Natural killer cell treated with Interleukin-12 subunit alpha and Interleukin-12 subunit beta and Interleukin-15 and Interleukin-18, amount 100 ng/mL, for 72 hours (primary cell): ENCODE measurements around the gene TNFSF12. TPM values are rescaled to one million over a fixed set of nuclear protein-coding genes. Genes with fewer than 3 reads are reported as not detected.
"Not testable (repeated sequence)": the region's sequence is repeated elsewhere in the genome, so short reads cannot be mapped to it uniquely, and the experiment has no call there.

Experiments
- ATAC-seq, 2 donors: fragments of 150-1000 bp; cut with Tn5 transposase in 1 of 2; sonication (Bioruptor Pico), chemical (Tn5 transposase) in 1 of 2; 2 replicates each; pipeline ENCODE4 v1.10.0; 2021
- DNase-seq: peaks from one replicate; pipeline ENCODE4 v3.0.0; 2022; ENCODE audit warnings: low spot score
- H3K27ac Mint-ChIP-seq, 2 donors: 1 replicate in 1 of 2; 2 replicates in 1 of 2; pipeline ENCODE4 v1.8.0; 2022; ENCODE audit warnings: mixed read lengths in 2 of 2, mild to moderate bottlenecking in 1 of 2, moderate library complexity in 1 of 2
- H3K27me3 Mint-ChIP-seq, 2 donors: 1 replicate in 1 of 2; 2 replicates in 1 of 2; pipeline ENCODE4 v1.8.0; 2022; ENCODE audit warnings: mixed read lengths in 2 of 2
- H3K36me3 Mint-ChIP-seq: one replicate; pipeline ENCODE4 v1.8.0; 2022; ENCODE audit warnings: mixed read lengths
- H3K4me1 Mint-ChIP-seq, 2 donors: 1 replicate in 1 of 2; 2 replicates in 1 of 2; pipeline ENCODE4 v1.8.0; 2022; ENCODE audit warnings: low read depth in 2 of 2, mixed read lengths in 2 of 2, mild to moderate bottlenecking in 1 of 2
- H3K4me3 Mint-ChIP-seq: one replicate; pipeline ENCODE4 v1.8.0; 2022; ENCODE audit warnings: mixed read lengths
- H3K9me3 Mint-ChIP-seq: 2 replicates; pipeline ENCODE4 v1.8.0; 2022; ENCODE audit warnings: mixed read lengths
- total RNA-seq, 2 donors: library from RNA; stranded (reverse); gene quantifications; one replicate each; pipeline ENCODE4 v1.2.3, GENCODE V29; 2022

The TNFSF12 gene
- total RNA-seq, 2 donors from 2014 or later = 54.9 to 69.3 TPM

DNA sequence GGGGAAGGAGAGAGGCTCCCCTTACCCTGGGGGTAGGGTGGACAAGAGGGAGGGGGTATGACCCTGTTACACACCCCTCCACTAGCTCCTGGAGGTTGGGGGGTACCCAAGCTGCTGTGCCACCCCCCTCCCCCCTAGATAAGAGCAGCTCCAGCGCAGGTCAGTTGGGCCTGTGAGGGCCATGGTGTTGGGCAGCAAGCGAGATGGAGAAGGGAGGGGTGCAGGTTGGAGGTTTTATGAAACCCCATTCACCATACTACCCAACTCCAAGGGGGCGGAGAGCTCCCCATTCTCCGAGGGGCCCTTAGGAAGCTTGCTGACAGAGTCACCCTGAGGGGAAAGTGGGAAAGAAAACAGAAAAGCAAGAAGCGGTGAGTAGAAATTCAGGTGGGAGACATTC is 42.7 kb downstream of the TNFSF12 start:
- no peaks in the 10 kb centered on the region for H3K27me3 Mint-ChIP-seq
- H3K27ac Mint-ChIP-seq = no peak overlapping the region
- H3K4me3 Mint-ChIP-seq = no peak overlapping the region
- peaks cover 14% of the 10 kb centered on the region for H3K36me3 Mint-ChIP-seq
- H3K9me3 Mint-ChIP-seq = no peaks in the 10 kb centered on the region
- DNase-seq (no peak), ATAC-seq (no peak)
- H3K4me1 Mint-ChIP-seq = peaks cover 0 to 3% of the 10 kb centered on the region in 2 donors

DNA sequence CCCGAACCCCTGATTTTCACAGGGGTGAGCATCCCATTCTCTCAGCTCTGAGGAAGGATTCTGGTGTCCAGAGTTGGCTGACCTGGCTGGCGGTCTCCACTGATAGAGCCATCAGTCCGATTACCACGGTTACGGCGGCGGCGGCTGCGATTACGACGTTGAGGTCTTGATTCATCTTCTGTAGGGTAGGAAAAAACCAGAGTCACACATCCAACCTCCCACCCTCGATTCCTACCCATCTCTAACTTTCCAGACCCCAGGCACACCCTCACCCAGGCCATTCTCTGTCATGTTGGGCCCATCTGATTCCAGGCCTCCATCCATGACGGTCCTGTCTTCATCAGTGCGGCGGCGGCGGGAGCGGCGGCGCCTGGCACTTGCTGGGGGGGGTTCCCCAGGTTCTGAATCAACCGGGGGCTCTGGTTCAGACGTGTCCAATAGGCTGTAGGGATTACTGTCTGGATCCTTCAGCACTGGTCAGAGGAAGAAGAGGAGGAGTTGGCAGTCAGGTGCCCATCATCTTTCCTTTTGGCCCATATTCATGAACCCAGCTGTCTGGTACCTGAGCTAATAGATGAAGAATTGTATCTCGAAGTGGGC is 43.7 kb downstream of the TNFSF12 start:
- no peak overlapping the region for H3K27ac Mint-ChIP-seq
- H3K4me3 Mint-ChIP-seq = no peak overlapping the region
- DNase-seq (no peak), ATAC-seq (no peak)
- peaks cover 20% of the 10 kb centered on the region for H3K36me3 Mint-ChIP-seq
- H3K4me1 Mint-ChIP-seq = no peaks in the 10 kb centered on the region
- no peaks in the 10 kb centered on the region for H3K27me3 Mint-ChIP-seq
- H3K9me3 Mint-ChIP-seq = no peaks in the 10 kb centered on the region

DNA sequence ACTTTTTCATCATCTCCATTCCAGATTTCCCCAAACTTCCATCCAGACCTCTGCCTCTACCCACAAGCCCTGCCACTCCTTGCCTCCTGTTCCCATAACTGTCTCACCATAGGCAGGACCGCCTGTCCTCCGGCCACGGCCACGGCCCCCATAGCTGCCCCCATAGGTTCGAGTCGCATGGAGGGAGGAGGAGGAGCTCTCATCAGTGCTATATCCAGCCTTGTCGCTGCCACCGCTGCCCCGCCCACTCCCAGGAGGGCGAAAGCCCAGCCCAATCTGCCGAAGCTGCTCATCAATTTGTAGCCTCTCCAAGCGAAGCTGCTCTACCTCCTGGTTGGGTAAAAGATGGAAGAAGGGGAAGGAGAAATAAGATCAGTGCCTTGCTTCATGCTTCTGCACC is 44.4 kb downstream of the TNFSF12 start:
- DNase-seq = no peak
- H3K27ac Mint-ChIP-seq = no peak overlapping the region
- no peaks in the 10 kb centered on the region for H3K4me1 Mint-ChIP-seq
- no peak for ATAC-seq
- H3K36me3 Mint-ChIP-seq = peaks cover 20% of the 10 kb centered on the region
- H3K9me3 Mint-ChIP-seq = no peaks in the 10 kb centered on the region
- no peaks in the 10 kb centered on the region for H3K27me3 Mint-ChIP-seq
- no peak overlapping the region for H3K4me3 Mint-ChIP-seq

DNA sequence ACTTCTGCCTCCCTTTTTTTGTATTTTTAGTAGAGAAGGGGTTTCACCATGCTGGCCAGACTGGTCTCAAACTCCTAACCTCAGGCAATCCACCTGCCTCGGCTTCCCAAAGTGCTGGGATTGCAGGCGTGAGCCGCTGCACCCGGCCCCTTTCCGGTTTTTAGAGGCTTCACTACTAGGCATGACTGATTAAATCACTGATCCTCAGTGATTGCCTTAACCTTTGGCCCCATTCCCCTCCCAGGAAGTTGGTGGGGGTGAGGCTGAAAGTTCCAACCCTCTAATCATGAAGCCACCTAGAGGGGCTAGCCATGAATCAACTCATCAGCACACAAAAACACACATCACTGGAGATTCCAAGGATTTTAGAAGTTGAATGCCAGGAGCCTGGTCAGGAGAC is 48.7 kb downstream of the TNFSF12 start:
- H3K9me3 Mint-ChIP-seq, H3K4me1 Mint-ChIP-seq, ATAC-seq, H3K4me3 Mint-ChIP-seq, H3K27ac Mint-ChIP-seq, H3K27me3 Mint-ChIP-seq, DNase-seq: not testable (repeated sequence)
- H3K36me3 Mint-ChIP-seq = peaks cover 32% of the 10 kb centered on the region

DNA sequence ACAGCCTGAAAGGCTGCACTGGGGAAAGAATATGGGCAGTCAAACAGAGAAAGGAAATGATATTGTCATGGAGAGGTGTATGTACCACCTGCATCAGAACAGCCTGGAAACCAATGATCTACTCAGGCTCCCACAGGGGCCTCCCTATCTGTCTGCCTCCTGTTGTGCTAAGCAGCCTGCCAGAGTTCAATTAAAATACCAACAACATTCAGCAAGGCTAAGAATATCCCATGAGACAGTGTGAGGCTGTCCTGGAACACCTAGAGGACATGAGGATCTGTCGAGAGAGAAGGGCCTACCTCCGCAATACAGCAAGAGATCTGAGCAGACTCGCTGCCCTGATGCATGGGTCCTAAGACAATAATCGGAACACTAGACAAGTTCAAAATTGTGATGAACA is 57.4 kb downstream of the TNFSF12 start:
- H3K4me3 Mint-ChIP-seq = no peak overlapping the region
- no peak overlapping the region for H3K27ac Mint-ChIP-seq

More for the DNA sequence above, 57.4 kb downstream of the TNFSF12 start:
- no peaks in the 10 kb centered on the region for H3K27me3 Mint-ChIP-seq
- DNase-seq (no peak), ATAC-seq (no peak)
- H3K4me1 Mint-ChIP-seq = peaks cover 9 to 15% of the 10 kb centered on the region in 2 donors
- no peaks in the 10 kb centered on the region for H3K9me3 Mint-ChIP-seq
- H3K36me3 Mint-ChIP-seq = peaks cover 21% of the 10 kb centered on the region

Other genes starting within 250 kb of the TNFSF12 start
- gene EIF5A, start 241.4 kb upstream of the TNFSF12 start, total RNA-seq = 1,000 to 10,000 TPM in 1 of 2 donors, 100 to 1,000 TPM in 1; 953 to 1,345 TPM
- gene GPS2, start 233.7 kb upstream of the TNFSF12 start, total RNA-seq = 10 to 100 TPM; 58.1 to 87.0 TPM
- 10 to 100 TPM; 37.6 to 76.7 TPM for gene NEURL4, start 219.7 kb upstream of the TNFSF12 start, total RNA-seq
- gene ACAP1, start 212.5 kb upstream of the TNFSF12 start, total RNA-seq = 100 to 1,000 TPM; 240 to 419 TPM
- gene KCTD11, start 196.9 kb upstream of the TNFSF12 start, total RNA-seq = 10 to 100 TPM in 1 of 2 donors, 1 to 10 TPM in 1; 6.7 to 13.0 TPM
- not detected for gene TMEM95, start 193.9 kb upstream of the TNFSF12 start, total RNA-seq
- gene TNK1, start 168.0 kb upstream of the TNFSF12 start, total RNA-seq = under 1 TPM in 1 of 2 donors, not detected in 1; 0.36 TPM
- 10 to 100 TPM; 32.2 to 48.4 TPM for gene PLSCR3, start 154.5 kb upstream of the TNFSF12 start, total RNA-seq
- gene TMEM256, start 145.0 kb upstream of the TNFSF12 start, total RNA-seq = 10 to 100 TPM; 40.1 to 51.1 TPM
- 1 to 10 TPM; 2.3 to 7.7 TPM for gene NLGN2, start 141.2 kb upstream of the TNFSF12 start, total RNA-seq
- gene SPEM1, start 128.7 kb upstream of the TNFSF12 start, total RNA-seq = not detected
- gene SPEM2, start 123.4 kb upstream of the TNFSF12 start, total RNA-seq = not detected
- gene SPEM3, start 120.2 kb upstream of the TNFSF12 start, total RNA-seq = not detected
- 10 to 100 TPM; 11.2 to 14.2 TPM for gene TMEM102, start 113.6 kb upstream of the TNFSF12 start, total RNA-seq
- gene FGF11, start 109.5 kb upstream of the TNFSF12 start, total RNA-seq = 1 to 10 TPM; 1.9 to 4.5 TPM
- 10 to 100 TPM; 10.4 to 13.7 TPM for gene CHRNB1, start 104.0 kb upstream of the TNFSF12 start, total RNA-seq
- gene ZBTB4, start 69.4 kb upstream of the TNFSF12 start, total RNA-seq = 10 to 100 TPM; 19.7 to 26.1 TPM
- gene SLC35G6, start 67.6 kb upstream of the TNFSF12 start, total RNA-seq = not detected
- 100 to 1,000 TPM; 212 to 283 TPM for gene POLR2A, start 64.7 kb upstream of the TNFSF12 start, total RNA-seq
- gene TNFSF13, start 9.7 kb downstream of the TNFSF12 start, total RNA-seq = 1 to 10 TPM; 3.1 to 6.8 TPM
- gene SENP3, start 12.9 kb downstream of the TNFSF12 start, total RNA-seq = 10 to 100 TPM; 56.2 to 90.1 TPM
- gene CD68, start 30.6 kb downstream of the TNFSF12 start, total RNA-seq = 10 to 100 TPM; 20.8 to 51.1 TPM
- gene MPDU1, start 34.8 kb downstream of the TNFSF12 start, total RNA-seq = 10 to 100 TPM; 82.7 to 95.5 TPM
- gene SOX15, start 41.0 kb downstream of the TNFSF12 start, total RNA-seq = under 1 TPM in 1 of 2 donors, not detected in 1; 0.26 TPM
- 10 to 100 TPM; 42.7 to 56.6 TPM for gene FXR2, start 65.8 kb downstream of the TNFSF12 start, total RNA-seq
- gene SAT2, start 78.8 kb downstream of the TNFSF12 start, total RNA-seq = 10 to 100 TPM; 32.8 to 41.1 TPM
- gene SHBG, start 81.1 kb downstream of the TNFSF12 start, total RNA-seq = not detected
- under 1 TPM in 1 of 2 donors, not detected in 1; 0.25 TPM for gene ATP1B2, start 101.9 kb downstream of the TNFSF12 start, total RNA-seq
- gene TP53, start 138.4 kb downstream of the TNFSF12 start, total RNA-seq = 100 to 1,000 TPM in 1 of 2 donors, 10 to 100 TPM in 1; 98.2 to 112 TPM
- gene WRAP53, start 139.4 kb downstream of the TNFSF12 start, total RNA-seq = 10 to 100 TPM; 19.4 to 48.2 TPM
- not detected for gene EFNB3, start 156.1 kb downstream of the TNFSF12 start, total RNA-seq
- gene DNAH2, start 168.7 kb downstream of the TNFSF12 start, total RNA-seq = under 1 TPM in 1 of 2 donors, not detected in 1; 0.10 TPM